GM21529 (cell line): ENCODE data around the gene HDAC1.
"Not testable (repeated sequence)": the region's sequence is repeated elsewhere in the genome, so short reads cannot be mapped to it uniquely, and the experiment has no call there.

Experiments
- ATAC-seq: cut with Tn5 transposase; IDR thresholded peaks from one replicate; pipeline ENCODE4 v1.9.1; 2021; ENCODE audit not compliant: unreplicated experiment

The HDAC1 gene

DNA sequence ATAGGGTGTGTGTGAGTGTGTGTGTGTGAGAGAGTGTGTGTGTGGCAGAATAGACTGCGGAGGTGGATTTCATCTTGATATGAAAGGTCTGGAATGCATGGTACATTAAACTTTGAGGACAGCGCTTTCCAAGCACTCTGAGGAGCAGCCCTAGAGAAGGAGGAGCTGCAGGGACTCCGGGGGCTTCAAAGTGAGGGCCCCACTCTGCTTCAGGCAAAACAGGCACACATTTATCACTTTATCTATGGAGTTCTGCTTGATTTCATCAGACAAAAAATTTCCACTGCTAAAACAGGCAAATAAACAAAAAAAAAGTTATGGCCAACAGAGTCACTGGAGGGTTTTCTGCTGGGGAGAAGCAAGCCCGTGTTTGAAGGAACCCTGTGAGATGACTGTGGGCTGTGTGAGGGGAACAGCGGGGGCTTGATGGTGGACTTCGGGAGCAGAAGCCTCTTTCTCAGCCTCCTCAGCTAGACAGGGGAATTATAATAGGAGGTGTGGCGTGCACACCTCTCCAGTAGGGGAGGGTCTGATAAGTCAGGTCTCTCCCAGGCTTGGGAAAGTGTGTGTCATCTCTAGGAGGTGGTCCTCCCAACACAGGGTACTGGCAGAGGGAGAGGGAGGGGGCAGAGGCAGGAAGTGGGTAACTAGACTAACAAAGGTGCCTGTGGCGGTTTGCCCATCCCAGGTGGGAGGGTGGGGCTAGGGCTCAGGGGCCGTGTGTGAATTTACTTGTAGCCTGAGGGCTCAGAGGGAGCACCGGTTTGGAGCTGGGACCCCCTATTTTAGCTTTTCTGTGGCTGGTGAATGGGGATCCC, 18.3 kb upstream of the HDAC1 start:
- ATAC-seq = no peak

DNA sequence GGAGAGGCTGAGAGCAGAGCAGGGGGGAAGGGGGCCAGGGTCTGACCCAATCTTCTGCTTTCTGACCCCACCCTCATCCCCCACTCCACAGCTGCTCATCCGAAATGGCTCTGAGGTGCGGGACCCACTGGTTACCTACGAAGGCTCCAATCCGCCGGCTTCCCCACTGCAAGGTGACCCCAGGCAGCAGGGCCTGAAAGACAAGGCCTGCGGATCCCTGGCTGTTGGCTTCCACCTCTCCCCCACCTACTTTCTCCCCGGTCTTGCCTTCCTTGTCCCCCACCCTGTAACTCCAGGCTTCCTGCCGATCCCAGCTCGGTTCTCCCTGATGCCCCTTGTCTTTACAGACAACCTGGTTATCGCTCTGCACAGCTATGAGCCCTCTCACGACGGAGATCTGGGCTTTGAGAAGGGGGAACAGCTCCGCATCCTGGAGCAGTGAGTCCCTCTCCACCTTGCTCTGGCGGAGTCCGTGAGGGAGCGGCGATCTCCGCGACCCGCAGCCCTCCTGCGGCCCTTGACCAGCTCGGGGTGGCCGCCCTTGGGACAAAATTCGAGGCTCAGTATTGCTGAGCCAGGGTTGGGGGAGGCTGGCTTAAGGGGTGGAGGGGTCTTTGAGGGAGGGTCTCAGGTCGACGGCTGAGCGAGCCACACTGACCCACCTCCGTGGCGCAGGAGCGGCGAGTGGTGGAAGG, 17.1 kb upstream of the HDAC1 start:
- no peak for ATAC-seq

DNA sequence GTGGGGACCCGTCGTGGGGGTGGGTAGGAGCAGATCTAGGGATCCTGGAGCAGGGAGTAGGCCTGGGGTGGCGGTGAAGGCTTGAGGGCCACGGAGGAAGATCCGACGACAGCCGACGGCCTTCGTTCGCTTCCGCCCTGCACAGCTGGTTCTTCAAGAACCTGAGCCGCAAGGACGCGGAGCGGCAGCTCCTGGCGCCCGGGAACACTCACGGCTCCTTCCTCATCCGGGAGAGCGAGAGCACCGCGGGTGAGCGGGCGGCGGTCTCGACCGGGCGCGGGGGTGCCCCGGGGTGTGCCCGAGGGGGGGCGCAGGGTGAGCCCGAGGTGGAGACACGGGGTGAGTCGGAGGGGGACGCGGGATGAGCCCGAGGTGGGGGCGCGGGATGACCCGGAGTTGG, 16.5 kb upstream of the HDAC1 start:
- no peak for ATAC-seq

DNA sequence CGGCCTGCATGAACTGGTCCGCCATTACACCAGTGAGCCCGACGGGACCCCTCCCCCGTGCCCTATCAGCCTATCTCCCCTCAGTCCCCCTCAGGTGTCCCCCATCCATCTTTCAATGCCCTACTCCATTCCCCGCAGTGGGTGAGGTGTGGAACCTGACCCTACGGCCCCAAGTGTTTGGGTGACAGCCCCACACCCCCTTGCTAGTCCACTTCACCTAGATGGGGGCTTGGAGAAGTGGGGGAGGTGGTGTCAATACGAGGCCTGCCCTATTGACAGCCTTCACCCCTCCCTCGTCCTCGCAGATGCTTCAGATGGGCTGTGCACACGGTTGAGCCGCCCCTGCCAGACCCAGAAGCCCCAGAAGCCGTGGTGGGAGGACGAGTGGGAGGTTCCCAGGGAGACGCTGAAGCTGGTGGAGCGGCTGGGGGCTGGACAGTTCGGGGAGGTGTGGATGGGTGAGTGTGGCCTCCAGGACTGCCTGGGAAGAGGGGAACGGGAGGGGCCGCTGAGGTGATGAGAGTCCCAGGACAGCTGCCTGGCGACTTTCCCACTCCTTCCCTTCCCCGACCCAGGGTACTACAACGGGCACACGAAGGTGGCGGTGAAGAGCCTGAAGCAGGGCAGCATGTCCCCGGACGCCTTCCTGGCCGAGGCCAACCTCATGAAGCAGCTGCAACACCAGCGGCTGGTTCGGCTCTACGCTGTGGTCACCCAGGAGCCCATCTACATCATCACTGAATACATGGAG, 15.7 kb upstream of the HDAC1 start:
- no peak for ATAC-seq

DNA sequence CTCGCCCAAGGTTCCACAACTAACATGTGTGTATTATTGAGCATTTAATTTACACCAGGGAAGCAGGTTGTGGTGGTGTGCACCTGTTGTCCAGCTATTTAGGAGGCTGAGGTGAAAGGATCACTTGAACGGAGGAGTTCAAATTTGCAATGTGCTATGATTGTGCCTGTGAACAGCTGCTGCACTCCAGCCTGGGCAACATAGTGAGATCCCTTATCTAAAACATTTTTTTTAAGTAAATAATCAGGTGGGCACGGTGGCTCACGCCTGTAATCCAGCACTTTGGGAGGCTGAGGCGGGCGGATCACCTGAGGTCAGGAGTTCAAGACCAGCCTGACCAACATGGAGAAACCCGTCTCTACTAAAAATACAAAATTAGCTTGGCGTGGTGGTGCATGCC, 7.1 kb upstream of the HDAC1 start:
- not testable (repeated sequence) for ATAC-seq

DNA sequence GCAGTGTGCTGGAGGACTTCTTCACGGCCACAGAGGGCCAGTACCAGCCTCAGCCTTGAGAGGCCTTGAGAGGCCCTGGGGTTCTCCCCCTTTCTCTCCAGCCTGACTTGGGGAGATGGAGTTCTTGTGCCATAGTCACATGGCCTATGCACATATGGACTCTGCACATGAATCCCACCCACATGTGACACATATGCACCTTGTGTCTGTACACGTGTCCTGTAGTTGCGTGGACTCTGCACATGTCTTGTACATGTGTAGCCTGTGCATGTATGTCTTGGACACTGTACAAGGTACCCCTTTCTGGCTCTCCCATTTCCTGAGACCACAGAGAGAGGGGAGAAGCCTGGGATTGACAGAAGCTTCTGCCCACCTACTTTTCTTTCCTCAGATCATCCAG, 6.2 kb upstream of the HDAC1 start:
- ATAC-seq = no peak

DNA sequence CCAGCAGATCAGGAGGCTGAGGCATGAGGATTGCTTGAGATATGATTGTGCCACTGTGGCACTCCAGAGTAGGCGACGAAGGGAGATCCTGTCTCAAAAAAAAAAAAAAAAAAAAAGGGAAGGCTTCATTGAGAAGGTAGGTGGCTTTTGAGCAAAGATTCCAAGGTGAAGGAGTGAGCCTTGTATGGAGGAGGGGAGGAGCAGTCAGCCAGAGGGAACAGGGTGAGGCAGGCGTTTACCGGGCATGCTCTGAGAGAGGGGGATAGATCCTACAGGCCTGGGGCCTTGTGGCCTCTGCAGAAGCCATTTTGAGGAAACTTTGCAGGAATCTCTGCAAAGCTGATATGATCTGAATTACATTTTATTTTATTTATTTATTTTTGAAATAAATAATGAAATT, 5.1 kb upstream of the HDAC1 start:
- no peak for ATAC-seq

DNA sequence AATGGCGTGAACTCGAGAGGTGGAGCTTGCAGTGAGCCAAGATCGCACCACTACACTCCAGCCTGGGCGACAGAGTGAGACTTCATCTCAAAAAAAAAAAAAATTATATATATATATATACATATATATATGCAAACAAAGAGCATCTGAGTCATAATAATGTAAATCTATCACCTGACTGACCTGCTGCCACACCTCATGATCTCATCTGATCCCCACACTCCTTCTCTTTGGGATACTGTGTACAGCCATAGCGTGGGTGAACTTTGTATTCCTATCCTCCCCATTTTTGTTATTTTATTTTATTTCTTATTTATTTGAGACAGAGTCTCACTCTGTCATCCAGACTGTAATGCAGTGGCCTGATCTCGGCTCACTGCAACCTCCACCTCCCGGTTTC, 2.6 kb upstream of the HDAC1 start:
- no peak for ATAC-seq

DNA sequence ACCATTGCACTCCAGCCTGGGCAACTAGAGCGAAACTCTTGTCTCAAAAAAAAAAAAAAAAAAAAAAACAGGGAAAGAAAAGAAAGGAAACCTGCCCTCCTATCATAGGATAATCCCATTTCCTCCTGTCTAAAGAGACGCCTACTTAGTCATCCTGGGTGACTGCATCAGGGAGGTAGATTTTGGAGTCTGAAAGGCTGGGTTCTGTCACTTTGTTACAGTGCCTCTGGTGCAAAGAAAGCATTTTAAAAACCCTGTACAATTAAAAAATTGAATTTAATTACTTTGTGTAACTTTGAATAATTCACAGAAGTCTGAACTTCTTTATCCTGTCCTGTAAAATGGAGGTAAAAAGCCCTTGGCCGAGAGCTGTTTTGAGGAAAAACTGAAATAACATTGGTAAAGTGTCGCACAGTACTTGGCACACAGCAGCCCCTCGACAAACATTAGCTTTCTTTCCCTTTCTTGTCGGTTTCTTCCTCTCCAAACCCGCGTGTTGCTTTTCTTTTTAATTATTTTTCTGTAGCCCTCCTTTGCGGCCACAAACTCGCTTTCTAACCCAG, 657 bp upstream of the HDAC1 start:
- ATAC-seq = no peak

DNA sequence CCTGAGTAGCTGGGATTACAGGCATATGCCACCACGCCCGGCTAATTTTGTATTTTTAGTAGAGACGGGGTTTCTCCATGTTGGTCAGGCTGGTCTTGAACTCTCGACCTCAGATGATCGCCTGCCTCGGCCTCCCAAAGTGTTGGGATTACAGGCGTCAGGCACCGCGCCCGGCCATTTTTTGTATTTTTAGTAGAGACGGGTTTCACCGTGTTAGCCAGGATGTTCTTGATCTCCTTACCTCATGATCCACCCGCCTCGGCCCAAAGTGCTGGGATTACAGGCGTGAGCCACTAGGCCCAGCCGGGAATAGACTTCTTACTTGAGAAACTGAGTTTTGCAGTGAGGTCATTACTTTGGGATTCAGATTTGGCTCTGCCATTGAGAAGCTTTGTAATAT, 6.3 kb downstream of the HDAC1 start:
- ATAC-seq = not testable (repeated sequence)

DNA sequence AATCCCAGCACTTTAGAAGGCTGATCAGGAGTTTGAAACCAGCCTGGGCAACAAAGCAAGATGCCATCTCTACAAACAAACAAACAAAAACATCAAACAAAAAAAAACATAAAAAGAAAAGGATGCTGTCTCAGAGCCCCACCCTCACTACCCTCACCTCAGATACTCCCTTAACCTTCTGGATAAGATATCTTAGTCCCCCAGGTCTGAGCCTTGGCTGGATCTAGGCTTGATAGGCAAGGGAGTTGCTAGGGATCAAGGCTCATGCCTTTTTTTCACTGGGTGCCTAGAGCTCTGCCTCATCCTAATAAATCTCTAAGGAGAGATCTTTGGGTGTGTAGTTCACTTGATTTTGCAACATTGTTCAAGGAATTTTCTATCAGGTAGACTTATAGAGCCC, 7.4 kb downstream of the HDAC1 start:
- no peak for ATAC-seq

DNA sequence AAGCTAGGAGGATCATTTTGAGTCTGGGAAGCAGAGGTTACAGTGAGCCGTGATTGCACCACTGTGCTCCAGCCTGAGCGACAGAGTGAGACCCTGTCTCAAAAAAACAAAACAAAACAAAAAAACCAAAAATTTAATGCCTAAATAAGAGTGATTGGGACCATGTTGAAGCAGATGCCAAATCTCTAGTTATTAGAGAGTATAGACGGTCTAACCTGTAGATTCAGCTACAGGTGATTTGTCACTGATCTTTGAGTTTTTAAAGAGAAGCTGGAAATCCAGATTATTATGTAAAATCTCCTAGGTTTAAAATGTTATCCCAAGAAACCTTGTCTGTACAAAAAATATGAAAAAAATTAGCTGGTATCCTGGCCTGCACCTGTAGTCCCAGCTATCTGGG, 11.5 kb downstream of the HDAC1 start:
- no peak for ATAC-seq

DNA sequence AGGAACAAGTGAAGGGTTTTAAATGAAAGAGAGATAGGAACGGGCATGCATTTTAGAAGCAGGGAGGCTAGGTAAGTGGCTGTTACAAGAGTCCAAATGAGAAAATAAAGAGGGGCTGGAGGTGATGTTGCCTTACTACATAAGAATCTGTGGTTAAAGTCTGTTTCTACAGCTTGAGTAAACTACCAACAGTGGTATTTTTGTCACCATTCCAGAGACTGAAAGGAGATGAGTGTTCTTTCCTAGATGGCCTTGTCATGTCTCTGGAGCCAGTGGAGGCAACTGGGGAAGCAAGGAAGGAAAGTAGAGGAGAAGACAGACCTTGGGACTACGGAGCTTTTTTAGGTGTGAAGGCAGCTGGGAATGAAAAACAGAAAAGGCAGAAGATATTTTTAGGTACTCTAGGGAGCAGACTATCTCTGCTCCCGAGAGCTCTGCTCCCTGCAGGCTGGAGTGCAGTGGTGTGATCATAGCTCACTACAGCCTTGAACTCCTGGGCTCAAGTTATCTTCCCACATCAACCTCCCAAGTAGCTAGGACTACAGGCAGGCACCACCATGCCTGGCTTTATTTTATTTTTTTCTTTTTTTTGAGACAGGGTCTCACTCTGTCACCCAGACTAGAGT, 12.2 kb downstream of the HDAC1 start:
- no peak for ATAC-seq

DNA sequence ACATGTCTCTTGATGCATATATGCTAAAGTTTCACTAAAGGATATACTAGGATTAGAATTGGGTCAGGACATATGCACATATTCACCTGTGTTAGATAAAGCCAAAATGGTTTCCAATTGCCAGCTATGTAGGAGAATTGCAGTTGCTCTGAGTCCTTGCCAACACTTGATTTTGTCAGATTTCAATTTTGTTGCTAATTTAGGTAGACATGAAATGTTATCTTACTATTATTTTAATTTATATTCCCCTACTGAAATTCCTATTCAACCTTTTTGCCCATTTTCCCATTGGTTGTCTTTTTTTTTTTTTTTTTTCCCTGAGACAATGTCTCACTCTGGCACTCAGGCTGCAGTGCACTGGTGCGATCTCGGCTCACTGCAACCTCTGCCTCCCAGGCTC, 13.4 kb downstream of the HDAC1 start:
- ATAC-seq = no peak

DNA sequence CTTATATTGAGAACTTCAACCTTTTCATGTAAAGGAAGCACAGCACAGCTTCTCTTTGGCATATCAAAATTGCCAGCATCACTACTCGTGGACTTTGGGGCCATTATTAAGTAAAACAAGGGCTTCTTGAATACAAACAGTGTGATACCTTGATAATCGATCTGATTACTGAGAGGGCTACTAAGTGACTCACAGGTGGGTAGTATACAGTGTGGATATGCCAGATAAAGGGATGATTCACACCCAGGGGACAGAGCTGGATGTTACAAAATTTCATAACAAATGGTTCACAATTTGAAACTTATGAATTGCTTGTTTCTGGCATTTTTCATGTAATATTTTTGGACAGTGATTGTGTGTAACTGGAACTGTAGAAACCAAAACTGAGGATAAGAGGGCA, 15.4 kb downstream of the HDAC1 start:
- no peak for ATAC-seq

DNA sequence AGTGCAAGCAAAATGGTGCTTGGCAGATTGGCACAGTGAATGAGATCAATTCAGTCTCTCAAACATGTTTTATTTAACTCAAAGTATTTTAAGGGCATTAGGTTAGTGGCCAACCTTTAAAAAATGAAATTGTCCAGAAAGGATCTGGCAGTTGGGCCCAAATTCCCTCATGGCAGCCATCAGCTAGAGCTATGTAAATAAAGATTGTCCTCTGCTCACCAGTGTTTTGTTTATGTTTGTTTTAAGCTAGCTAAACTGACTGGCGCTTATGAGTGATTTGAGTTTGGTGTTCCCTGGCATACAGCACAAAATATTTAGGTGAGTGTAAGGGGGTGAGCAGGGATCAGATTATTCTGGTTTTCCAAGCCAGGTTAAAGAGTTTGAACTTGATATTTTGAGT, 18.1 kb downstream of the HDAC1 start:
- ATAC-seq = no peak

DNA sequence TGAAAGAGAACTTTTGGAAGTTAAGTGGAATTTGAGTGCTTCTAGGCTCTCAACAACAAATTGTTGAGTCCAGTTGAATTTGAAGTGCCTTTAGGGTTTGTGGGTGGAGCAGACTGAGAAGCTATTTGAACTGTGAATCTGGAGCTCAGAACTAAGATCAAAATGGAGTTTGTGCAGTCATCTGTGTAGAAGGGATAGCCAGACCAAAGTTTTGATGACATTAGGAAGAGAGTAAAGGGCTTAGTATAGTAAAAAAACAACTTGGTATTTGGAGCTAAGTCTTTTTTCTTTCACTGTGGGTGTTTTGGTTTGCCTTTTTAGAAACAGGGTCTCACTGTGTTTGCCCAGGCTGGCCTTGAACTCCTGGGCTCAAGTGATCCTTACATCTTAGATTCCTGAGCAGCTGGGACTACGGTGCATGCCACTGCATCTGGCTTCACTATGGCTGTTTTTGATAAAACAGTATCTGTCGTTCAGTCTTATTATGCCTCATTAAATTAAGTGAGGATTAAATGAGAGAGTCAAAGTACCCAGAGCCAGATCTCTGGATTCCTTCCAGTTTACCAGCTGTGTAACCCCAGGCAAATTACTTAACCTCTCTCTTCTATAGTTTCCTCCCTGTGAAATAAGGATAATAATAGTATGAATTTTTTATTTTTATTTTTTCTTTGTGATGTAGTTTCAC, 20.0 kb downstream of the HDAC1 start:
- ATAC-seq = no peak

DNA sequence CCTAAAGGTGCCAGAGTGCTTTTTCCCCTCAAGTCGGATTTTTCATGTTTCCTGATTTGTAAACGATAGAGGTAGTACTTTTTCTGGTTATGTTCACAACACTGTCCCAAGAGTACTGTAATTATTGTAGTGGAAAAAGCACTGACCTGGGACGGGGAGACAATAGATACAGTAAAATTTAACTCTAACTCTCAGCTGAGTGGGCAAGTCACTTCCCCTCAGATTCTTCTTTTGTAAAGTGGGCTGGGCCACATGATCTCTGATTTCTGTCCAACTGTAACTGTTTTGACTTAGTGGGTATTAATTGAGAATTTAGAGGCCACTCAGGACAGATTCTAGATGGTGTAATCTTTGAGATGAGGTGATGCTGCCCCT, 25.0 kb downstream of the HDAC1 start:
- ATAC-seq = peak; percentile 24

DNA sequence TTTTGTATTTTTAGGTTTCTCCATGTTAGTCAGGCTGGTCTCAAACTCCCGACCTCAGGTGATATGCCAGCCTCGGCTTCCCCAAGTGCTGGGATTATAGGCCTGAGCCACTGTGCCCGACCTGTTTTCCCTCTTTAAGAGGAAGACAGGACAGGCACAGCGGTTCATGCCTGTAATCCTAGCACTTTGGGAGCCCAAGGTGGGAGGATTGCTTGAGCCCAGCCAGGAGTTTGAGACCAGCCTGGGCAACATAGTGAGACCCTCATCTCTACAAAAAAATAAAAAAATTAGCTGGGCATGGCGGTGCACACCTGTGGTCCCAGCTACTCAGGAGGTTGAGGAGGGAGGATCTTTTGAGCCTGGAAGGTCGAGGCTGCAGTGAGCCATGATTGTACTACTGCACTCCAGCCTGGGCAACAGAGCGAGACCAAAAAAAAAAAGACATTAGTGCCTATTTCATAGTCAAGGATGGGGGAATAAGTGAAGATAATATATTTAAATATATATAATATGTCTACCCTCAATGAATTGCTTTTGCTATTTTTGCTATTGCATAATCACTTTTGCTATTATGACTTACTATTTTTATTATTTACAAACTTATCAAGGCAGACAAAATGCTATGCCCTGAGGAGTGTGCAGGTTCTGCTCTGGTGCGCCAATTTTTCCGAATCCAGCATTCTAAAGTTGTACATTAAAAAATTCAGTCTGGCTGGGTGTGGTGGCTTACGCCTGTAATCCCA, 26.4 kb downstream of the HDAC1 start:
- ATAC-seq = no peak

DNA sequence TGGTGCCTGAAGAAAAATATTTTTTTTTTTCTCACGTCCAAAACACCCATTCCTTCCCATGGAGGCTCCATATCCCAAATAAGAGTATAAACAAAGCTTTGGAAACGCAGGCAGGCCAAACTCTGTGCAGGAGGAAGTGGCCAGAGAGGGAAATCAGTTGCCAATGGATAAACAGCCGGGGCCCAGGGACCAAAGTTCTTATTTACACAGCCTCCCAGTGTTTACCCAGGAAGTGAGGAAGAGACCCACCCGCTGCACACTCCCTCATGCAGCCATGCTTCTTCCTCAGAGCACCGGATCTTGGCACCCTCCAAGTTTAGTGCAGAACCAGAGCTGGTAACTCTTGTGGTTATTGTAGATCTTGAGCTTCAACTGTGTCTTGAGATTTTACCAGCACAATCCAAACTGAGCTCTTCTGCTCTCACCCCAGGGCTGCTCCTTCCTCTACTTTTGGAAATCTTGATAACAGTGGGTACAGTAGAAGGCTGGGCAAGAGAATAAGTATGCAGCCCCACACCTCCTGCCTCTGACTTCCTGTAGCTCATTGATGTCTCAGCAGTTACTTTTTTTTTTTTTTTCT, 29.9 kb downstream of the HDAC1 start:
- ATAC-seq = no peak
